ENCODE results near the gene CYP27C1.
"Not testable (repeated sequence)": the region's sequence is repeated elsewhere in the genome, so short reads cannot be mapped to it uniquely, and the experiment has no call there.

The CYP27C1 gene

DNA sequence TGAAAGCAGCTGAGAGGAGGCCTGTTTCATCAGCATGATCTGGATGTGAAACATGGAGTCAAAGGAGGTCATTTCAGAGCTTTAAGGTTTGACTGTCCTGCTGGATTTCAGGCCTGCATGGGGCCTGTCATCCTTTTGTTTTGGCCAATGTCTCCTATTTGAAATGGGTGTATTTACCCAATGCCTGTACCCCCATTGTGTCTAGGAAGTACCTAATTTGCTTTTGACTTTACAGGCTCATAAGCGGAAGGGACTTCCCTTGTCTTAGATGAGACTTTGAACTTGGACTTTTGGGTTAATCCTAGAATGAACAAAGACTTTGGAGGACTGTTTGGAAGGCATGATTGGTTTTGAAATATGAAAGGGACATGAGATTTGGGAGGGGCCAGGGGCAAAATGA is 19.3 kb upstream of the CYP27C1 start:
- H3K9me3 ChIP-seq (ENCODE audit: control insufficient read depth, low read length): no peaks in the 10 kb centered on the region
- peaks cover 3% of the 10 kb centered on the region for H3K27me3 ChIP-seq (replicated peaks; ENCODE audit: control insufficient read depth, insufficient read depth, low read length, poor library complexity, severe bottlenecking)
- no peak overlapping the region for H3K4me3 ChIP-seq (ENCODE audit: insufficient read depth, low read depth, low read length, poor library complexity, severe bottlenecking)
- no peak for DNase-seq
- no peaks in the 10 kb centered on the region for H3K4me1 ChIP-seq (ENCODE audit: control insufficient read depth, insufficient read depth, low read length, poor library complexity, severe bottlenecking)
- H3K36me3 ChIP-seq (ENCODE audit: control insufficient read depth, insufficient read depth, low read length): no peaks in the 10 kb centered on the region
- H3K27ac ChIP-seq (ENCODE audit: insufficient read depth, low read length, poor library complexity, severe bottlenecking): no peak overlapping the region

DNA sequence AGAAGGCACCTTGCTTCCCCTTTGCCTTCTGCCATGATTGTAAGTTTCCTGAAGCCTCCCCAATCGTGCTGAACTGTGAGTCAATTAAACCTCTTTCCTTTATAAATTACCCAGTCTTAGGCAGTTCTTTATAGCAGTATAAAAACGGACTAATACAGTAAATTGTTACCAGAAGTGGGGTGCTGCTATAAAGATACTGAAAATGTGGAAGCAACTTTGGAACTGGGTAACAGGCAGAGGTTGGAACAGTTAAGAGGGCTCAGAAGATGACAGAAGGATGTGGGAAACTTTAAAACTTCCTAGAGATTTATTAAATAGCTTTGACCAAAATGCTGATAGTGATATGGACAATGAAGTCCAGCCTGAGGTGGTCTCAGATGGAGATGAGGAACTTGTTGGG is 17.7 kb upstream of the CYP27C1 start:
- H3K9me3 ChIP-seq (ENCODE audit: control insufficient read depth, low read length); H3K4me3 ChIP-seq (ENCODE audit: insufficient read depth, low read depth, low read length, poor library complexity, severe bottlenecking); H3K27ac ChIP-seq (ENCODE audit: insufficient read depth, low read length, poor library complexity, severe bottlenecking); DNase-seq; H3K27me3 ChIP-seq (replicated peaks; ENCODE audit: control insufficient read depth, insufficient read depth, low read length, poor library complexity, severe bottlenecking); H3K36me3 ChIP-seq (ENCODE audit: control insufficient read depth, insufficient read depth, low read length); H3K4me1 ChIP-seq (ENCODE audit: control insufficient read depth, insufficient read depth, low read length, poor library complexity, severe bottlenecking): not testable (repeated sequence)

DNA sequence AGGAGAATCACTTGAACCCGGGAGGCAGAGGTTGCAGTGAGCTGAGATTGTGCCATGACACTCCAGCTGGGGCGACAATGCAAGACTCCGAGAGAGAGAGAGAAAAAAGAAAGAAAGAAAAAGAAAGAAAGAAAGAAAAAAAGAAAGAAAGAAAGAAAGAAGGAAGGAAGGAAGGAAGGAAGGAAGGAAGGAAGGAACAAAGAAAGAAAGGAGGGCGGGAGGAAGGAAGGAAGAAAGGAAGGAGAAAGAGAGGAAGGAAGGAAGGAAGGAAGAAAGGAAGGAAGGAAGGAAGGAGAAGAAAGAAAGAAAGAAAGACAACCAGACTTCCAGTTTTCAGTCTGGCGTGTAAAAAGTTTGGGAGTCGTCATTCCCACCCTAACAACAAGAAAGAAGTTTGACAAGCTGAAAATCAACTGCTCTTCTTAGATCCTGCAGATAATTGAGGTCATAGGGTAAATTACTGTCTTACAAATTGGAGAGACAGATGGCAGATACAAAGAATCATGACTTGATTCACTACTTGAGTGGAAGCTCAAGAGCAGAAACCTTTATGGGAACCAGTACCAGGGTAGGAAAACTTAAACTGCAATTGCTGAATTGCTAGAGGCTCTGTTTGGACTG is 15.1 kb upstream of the CYP27C1 start:
- Histone ChIP-seq H3K4me1 (ENCODE audit: control insufficient read depth, insufficient read depth, low read length, poor library complexity, severe bottlenecking) (no peaks in the 10 kb centered on the region), H3K27me3 (replicated peaks; ENCODE audit: control insufficient read depth, insufficient read depth, low read length, poor library complexity, severe bottlenecking) (no peaks in the 10 kb centered on the region), H3K9me3 (ENCODE audit: control insufficient read depth, low read length) (no peaks in the 10 kb centered on the region), H3K4me3 (ENCODE audit: insufficient read depth, low read depth, low read length, poor library complexity, severe bottlenecking) (no peak overlapping the region), H3K27ac (ENCODE audit: insufficient read depth, low read length, poor library complexity, severe bottlenecking) (no peak overlapping the region), H3K36me3 (ENCODE audit: control insufficient read depth, insufficient read depth, low read length) (no peaks in the 10 kb centered on the region)
- no peak for DNase-seq

DNA sequence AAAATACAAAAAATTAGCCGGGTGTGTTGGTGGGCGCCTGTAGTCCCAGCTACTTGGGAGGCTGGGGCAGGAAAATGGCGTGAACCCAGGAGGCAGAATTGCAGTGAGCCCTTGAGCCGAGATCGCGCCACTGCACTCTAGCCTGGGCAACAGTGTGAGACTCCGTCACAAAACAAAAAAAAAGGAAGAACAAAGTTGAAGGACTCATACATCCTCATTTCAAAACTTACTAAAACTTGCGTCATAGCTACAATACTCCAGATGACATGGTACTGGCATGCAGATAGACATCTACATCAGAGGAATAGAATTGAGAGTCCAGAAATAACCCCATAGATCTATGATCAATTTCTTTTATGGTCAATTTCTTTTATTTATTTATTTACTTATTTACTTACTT is 13.6 kb upstream of the CYP27C1 start:
- no peak for DNase-seq

DNA sequence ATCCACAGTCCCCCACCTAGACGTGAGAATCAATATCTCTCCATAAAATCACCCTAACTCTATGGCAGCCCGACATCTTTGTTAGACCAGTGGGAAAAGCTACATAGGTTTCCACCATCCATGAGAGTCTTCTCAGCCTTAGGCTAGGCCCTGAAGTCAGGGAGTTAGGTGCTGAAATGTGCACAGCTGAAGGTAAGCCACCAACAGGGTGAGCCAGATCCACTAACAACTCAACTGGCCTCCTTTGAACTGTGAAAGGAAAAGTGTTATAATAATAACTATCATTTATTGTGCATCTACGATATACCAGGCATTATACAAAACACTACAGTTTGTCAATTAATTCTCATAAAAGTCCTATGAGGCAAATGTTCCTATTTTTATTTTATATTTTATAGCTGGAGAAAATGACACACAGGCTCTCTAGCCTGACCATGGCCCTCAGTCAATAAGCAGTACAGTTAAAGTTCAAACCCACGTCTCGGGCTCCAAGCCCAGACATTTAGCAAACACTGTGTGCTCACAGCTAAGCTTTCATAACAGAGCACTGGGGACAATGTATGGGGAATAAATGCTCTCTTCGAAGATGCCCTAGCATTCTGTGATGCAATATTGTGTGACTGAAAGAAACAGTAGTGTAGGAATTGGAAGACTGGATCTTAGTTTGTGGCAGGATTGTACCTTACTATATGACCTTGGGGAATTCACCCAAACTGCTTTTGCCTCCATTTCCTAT is 11.2 kb upstream of the CYP27C1 start:
- no peaks in the 10 kb centered on the region for H3K4me1 ChIP-seq (ENCODE audit: control insufficient read depth, insufficient read depth, low read length, poor library complexity, severe bottlenecking)
- H3K9me3 ChIP-seq (ENCODE audit: control insufficient read depth, low read length): no peaks in the 10 kb centered on the region
- H3K27me3 ChIP-seq (replicated peaks; ENCODE audit: control insufficient read depth, insufficient read depth, low read length, poor library complexity, severe bottlenecking): no peaks in the 10 kb centered on the region
- no peak overlapping the region for H3K27ac ChIP-seq (ENCODE audit: insufficient read depth, low read length, poor library complexity, severe bottlenecking)
- H3K36me3 ChIP-seq (ENCODE audit: control insufficient read depth, insufficient read depth, low read length): no peaks in the 10 kb centered on the region
- no peak overlapping the region for H3K4me3 ChIP-seq (ENCODE audit: insufficient read depth, low read depth, low read length, poor library complexity, severe bottlenecking)
- no peak for DNase-seq

More for the DNA sequence above, 13.6 kb upstream of the CYP27C1 start:
- H3K4me3 ChIP-seq (ENCODE audit: insufficient read depth, low read depth, low read length, poor library complexity, severe bottlenecking): no peak overlapping the region
- H3K4me1 ChIP-seq (ENCODE audit: control insufficient read depth, insufficient read depth, low read length, poor library complexity, severe bottlenecking): no peaks in the 10 kb centered on the region
- H3K27me3 ChIP-seq (replicated peaks; ENCODE audit: control insufficient read depth, insufficient read depth, low read length, poor library complexity, severe bottlenecking): no peaks in the 10 kb centered on the region
- H3K36me3 ChIP-seq (ENCODE audit: control insufficient read depth, insufficient read depth, low read length): no peaks in the 10 kb centered on the region
- H3K27ac ChIP-seq (ENCODE audit: insufficient read depth, low read length, poor library complexity, severe bottlenecking): no peak overlapping the region
- no peaks in the 10 kb centered on the region for H3K9me3 ChIP-seq (ENCODE audit: control insufficient read depth, low read length)

DNA sequence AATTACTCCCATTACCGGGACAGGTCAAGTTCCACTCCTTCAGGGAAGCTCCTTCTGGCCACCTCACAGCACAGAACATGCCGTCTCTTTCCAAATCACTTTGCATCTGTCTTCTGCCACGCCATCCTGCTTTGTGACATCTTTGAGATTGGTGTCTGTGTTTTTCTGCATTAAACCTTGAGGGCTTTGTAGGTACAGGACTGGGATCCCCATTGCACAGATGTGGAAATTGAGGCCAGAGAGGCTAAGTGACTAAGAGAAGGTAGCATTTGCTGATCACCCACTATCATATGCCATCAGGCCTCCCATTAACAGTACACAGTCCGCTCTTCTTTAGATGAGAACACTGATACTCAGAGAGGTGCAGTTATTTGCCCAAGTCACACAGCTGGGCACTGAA is 9.5 kb upstream of the CYP27C1 start:
- H3K4me3 ChIP-seq (ENCODE audit: insufficient read depth, low read depth, low read length, poor library complexity, severe bottlenecking): no peak overlapping the region
- H3K27ac ChIP-seq (ENCODE audit: insufficient read depth, low read length, poor library complexity, severe bottlenecking): no peak overlapping the region
- no peaks in the 10 kb centered on the region for H3K27me3 ChIP-seq (replicated peaks; ENCODE audit: control insufficient read depth, insufficient read depth, low read length, poor library complexity, severe bottlenecking)
- no peak for DNase-seq
- H3K9me3 ChIP-seq (ENCODE audit: control insufficient read depth, low read length): no peaks in the 10 kb centered on the region
- no peaks in the 10 kb centered on the region for H3K36me3 ChIP-seq (ENCODE audit: control insufficient read depth, insufficient read depth, low read length)
- no peaks in the 10 kb centered on the region for H3K4me1 ChIP-seq (ENCODE audit: control insufficient read depth, insufficient read depth, low read length, poor library complexity, severe bottlenecking)

DNA sequence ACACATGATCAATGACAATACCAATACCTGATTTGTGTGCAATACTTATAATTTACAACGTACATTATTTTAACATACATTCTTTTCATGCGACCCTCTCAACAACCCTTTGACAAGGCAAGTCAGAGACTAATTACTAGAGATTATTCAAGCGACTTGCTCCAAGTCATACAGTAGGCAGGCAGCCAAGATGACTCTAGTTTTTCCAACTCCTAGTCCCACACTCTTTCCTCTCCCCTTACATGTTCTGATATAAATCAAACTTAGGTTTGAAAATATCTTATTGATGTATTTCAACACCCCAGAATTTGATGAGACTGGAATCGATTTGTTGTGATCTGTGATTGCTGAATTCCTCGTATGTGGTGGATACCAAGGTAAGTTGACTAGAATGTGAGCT is 8.0 kb upstream of the CYP27C1 start:
- no peak for DNase-seq
- Histone ChIP-seq H3K36me3 (ENCODE audit: control insufficient read depth, insufficient read depth, low read length) (no peaks in the 10 kb centered on the region), H3K27me3 (replicated peaks; ENCODE audit: control insufficient read depth, insufficient read depth, low read length, poor library complexity, severe bottlenecking) (peaks cover under 1% of the 10 kb centered on the region), H3K4me3 (ENCODE audit: insufficient read depth, low read depth, low read length, poor library complexity, severe bottlenecking) (no peak overlapping the region), H3K9me3 (ENCODE audit: control insufficient read depth, low read length) (no peaks in the 10 kb centered on the region), H3K4me1 (ENCODE audit: control insufficient read depth, insufficient read depth, low read length, poor library complexity, severe bottlenecking) (no peaks in the 10 kb centered on the region), H3K27ac (ENCODE audit: insufficient read depth, low read length, poor library complexity, severe bottlenecking) (no peak overlapping the region)

DNA sequence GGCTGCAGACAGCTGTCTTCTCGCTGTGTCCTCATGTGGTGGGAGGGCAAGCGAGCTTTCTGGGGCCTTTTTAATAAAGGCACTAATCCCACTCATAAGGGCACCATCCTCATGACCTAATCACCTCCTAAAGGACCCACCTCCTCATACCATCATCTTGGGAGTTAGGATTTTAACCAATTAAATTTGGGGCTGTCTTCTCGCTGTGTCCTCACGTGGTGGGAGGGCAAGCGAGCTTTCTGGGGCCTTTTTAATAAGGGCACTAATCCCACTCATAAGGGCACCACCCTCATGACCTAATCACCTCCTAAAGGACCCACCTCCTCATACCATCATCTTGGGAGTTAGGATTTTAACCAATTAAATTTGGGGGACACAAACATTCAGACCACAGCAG is 7.2 kb upstream of the CYP27C1 start:
- H3K36me3 ChIP-seq (ENCODE audit: control insufficient read depth, insufficient read depth, low read length); H3K4me1 ChIP-seq (ENCODE audit: control insufficient read depth, insufficient read depth, low read length, poor library complexity, severe bottlenecking); H3K27me3 ChIP-seq (replicated peaks; ENCODE audit: control insufficient read depth, insufficient read depth, low read length, poor library complexity, severe bottlenecking); H3K27ac ChIP-seq (ENCODE audit: insufficient read depth, low read length, poor library complexity, severe bottlenecking); DNase-seq; H3K9me3 ChIP-seq (ENCODE audit: control insufficient read depth, low read length); H3K4me3 ChIP-seq (ENCODE audit: insufficient read depth, low read depth, low read length, poor library complexity, severe bottlenecking): not testable (repeated sequence)

DNA sequence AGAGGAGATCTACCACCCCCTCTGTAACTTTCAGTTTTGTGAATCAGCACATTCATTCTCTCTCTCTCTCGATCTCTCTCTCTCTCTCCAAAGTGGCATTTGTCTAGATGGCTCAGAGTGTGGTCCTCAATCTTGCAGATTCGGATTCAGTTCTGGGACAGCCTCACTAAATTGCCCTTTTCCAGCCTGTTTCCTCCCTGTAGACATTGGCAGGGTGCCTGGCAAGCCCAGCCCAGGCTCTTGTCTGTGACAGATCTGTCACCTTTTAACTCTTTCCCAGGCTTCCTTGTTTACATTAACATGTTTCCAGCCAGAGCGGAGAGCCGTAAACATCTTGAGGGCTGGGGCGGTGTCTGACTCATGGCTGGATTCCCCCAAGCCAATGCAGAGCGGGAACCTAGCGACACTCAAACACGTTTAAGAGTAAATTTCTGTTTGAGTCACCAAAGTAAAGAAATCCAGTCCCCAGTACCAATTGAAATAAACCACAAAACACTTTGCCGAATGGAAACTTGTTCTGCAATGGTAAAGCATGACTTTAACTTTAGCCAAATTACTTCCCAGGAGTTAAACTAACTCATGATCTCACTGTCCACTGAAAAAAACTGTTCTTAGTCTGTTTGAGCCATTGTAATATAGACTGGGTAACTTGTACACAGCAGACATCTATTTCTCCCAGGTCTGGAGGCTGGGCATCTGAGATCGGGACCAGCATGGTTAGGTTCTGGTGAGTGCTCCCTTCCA is 6.6 kb upstream of the CYP27C1 start:
- H3K27me3 ChIP-seq (replicated peaks; ENCODE audit: control insufficient read depth, insufficient read depth, low read length, poor library complexity, severe bottlenecking): peaks cover 4% of the 10 kb centered on the region
- H3K27ac ChIP-seq (ENCODE audit: insufficient read depth, low read length, poor library complexity, severe bottlenecking): no peak overlapping the region
- no peaks in the 10 kb centered on the region for H3K36me3 ChIP-seq (ENCODE audit: control insufficient read depth, insufficient read depth, low read length)
- H3K9me3 ChIP-seq (ENCODE audit: control insufficient read depth, low read length): no peaks in the 10 kb centered on the region
- no peak for DNase-seq
- no peak overlapping the region for H3K4me3 ChIP-seq (ENCODE audit: insufficient read depth, low read depth, low read length, poor library complexity, severe bottlenecking)
- no peaks in the 10 kb centered on the region for H3K4me1 ChIP-seq (ENCODE audit: control insufficient read depth, insufficient read depth, low read length, poor library complexity, severe bottlenecking)

DNA sequence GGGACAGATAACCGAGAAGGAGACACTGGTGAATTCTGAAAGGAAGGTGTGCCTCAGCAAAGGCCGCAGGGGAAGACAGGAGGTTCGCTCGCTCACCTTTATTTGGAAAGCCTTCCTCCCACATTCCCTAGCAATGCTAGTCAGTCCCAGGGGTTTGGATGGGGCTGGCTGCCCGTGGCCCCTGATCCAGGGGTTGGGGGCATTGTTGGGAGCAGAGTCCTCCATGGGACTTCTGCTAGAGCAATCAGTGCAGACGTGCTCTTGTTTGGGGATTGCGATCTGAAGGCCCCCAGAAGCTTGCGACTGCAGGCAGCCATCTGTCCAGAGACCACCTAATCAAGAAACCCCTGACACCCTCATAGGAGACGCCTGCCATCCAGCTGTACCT is 6.0 kb upstream of the CYP27C1 start:
- no peak overlapping the region for H3K4me3 ChIP-seq (ENCODE audit: insufficient read depth, low read depth, low read length, poor library complexity, severe bottlenecking)
- H3K27ac ChIP-seq (ENCODE audit: insufficient read depth, low read length, poor library complexity, severe bottlenecking): no peak overlapping the region
- H3K9me3 ChIP-seq (ENCODE audit: control insufficient read depth, low read length): no peaks in the 10 kb centered on the region
- H3K36me3 ChIP-seq (ENCODE audit: control insufficient read depth, insufficient read depth, low read length): no peaks in the 10 kb centered on the region
- no peaks in the 10 kb centered on the region for H3K4me1 ChIP-seq (ENCODE audit: control insufficient read depth, insufficient read depth, low read length, poor library complexity, severe bottlenecking)
- no peak for DNase-seq
- peaks cover 4% of the 10 kb centered on the region for H3K27me3 ChIP-seq (replicated peaks; ENCODE audit: control insufficient read depth, insufficient read depth, low read length, poor library complexity, severe bottlenecking)
